ENCODE data around the gene DKC1.

Gene DKC1

GRCh38 chrX:154732421-154733065 lies 30.1 kb upstream of the DKC1 start:
- H2AFZ ChIP-seq (ENCODE audit: insufficient read depth, low read length, poor library complexity): no peak overlapping the region

GRCh38 chrX:154733066-154733425 lies 29.6 kb upstream of the DKC1 start:
- no peaks in the 10 kb centered on the region for H3K9me3 ChIP-seq (ENCODE audit: insufficient read depth, low read depth, low read length)
- no peaks in the 10 kb centered on the region for H3K79me1 ChIP-seq (ENCODE audit: low read length)
- H3K27ac ChIP-seq (ENCODE audit: low read depth, low read length): no peak overlapping the region
- DNase-seq: no peak
- no peak overlapping the region for H3K14ac ChIP-seq (ENCODE audit: low read length)
- H2BK5ac ChIP-seq (ENCODE audit: low read depth, low read length, poor library complexity): no peak overlapping the region
- no peaks in the 10 kb centered on the region for H3K36me3 ChIP-seq (ENCODE audit: control insufficient read depth in 1 of 2, insufficient read depth in 2 of 2, low read length in 2 of 2)
- H2AFZ ChIP-seq (ENCODE audit: insufficient read depth, low read length, poor library complexity): no peak overlapping the region
- no peak overlapping the region for H4K12ac ChIP-seq (ENCODE audit: low read depth, low read length)
- no peak overlapping the region for H4K91ac ChIP-seq (ENCODE audit: low read depth, low read length)
- H3K18ac ChIP-seq (ENCODE audit: low read length): no peak overlapping the region
- H3K4me1 ChIP-seq (ENCODE audit: control insufficient read depth in 1 of 2, insufficient read depth in 2 of 2, low read length in 2 of 2): peaks cover 0 to 4% of the 10 kb centered on the region in 2 experiments
- no peak overlapping the region for H3K4me2 ChIP-seq (ENCODE audit: low read length)
- WGBS (ENCODE audit: extremely low coverage, insufficient coverage, insufficient read length): no CpG with 5 or more reads among the region's 2 CpGs
- H2BK12ac ChIP-seq (ENCODE audit: low read length): no peak overlapping the region
- H3K27me3 ChIP-seq (ENCODE audit: insufficient read depth, low read length): no peaks in the 10 kb centered on the region
- no peak overlapping the region for H3K9ac ChIP-seq (ENCODE audit: low read length)
- no peak overlapping the region for H3K4me3 ChIP-seq (ENCODE audit: low read depth, low read length)
- H2AK5ac ChIP-seq (ENCODE audit: low read length): no peak overlapping the region
- H3K4ac ChIP-seq (ENCODE audit: low read depth, low read length): no peak overlapping the region
- no peaks in the 10 kb centered on the region for H3K79me2 ChIP-seq (ENCODE audit: control insufficient read depth, insufficient read depth, low read length, poor library complexity)
- H4K8ac ChIP-seq (ENCODE audit: low read depth, low read length): no peak overlapping the region
- no peak overlapping the region for H2BK120ac ChIP-seq (ENCODE audit: insufficient read depth, low read length, poor library complexity)
- H3K23ac ChIP-seq (ENCODE audit: low read length): no peak overlapping the region

More at GRCh38 chrX:154732421-154733065, 30.1 kb upstream of the DKC1 start:
- Histone ChIP-seq H4K12ac (ENCODE audit: low read depth, low read length) (no peak overlapping the region), H3K4me1 (ENCODE audit: control insufficient read depth in 1 of 2, insufficient read depth in 2 of 2, low read length in 2 of 2) (peaks cover 0 to 5% of the 10 kb centered on the region in 2 experiments), H2AK5ac (ENCODE audit: low read length) (no peak overlapping the region), H3K9ac (ENCODE audit: low read length) (no peak overlapping the region), H3K14ac (ENCODE audit: low read length) (no peak overlapping the region), H3K27ac (ENCODE audit: low read depth, low read length) (no peak overlapping the region), H3K4ac (ENCODE audit: low read depth, low read length) (no peak overlapping the region), H3K79me2 (ENCODE audit: control insufficient read depth, insufficient read depth, low read length, poor library complexity) (no peaks in the 10 kb centered on the region), H3K23ac (ENCODE audit: low read length) (no peak overlapping the region), H3K18ac (ENCODE audit: low read length) (no peak overlapping the region), H4K91ac (ENCODE audit: low read depth, low read length) (no peak overlapping the region), H3K9me3 (ENCODE audit: insufficient read depth, low read depth, low read length) (no peaks in the 10 kb centered on the region), H3K4me2 (ENCODE audit: low read length) (no peak overlapping the region), H3K27me3 (ENCODE audit: insufficient read depth, low read length) (no peaks in the 10 kb centered on the region), H4K8ac (ENCODE audit: low read depth, low read length) (no peak overlapping the region), H2BK12ac (ENCODE audit: low read length) (no peak overlapping the region), H3K36me3 (ENCODE audit: control insufficient read depth in 1 of 2, insufficient read depth in 2 of 2, low read length in 2 of 2) (no peaks in the 10 kb centered on the region), H2BK120ac (ENCODE audit: insufficient read depth, low read length, poor library complexity) (no peak overlapping the region), H3K4me3 (ENCODE audit: low read depth, low read length) (no peak overlapping the region), H2BK5ac (ENCODE audit: low read depth, low read length, poor library complexity) (no peak overlapping the region), H3K79me1 (ENCODE audit: low read length) (no peaks in the 10 kb centered on the region)
- WGBS (ENCODE audit: extremely low coverage, insufficient coverage, insufficient read length): no CpG with 5 or more reads among the region's 5 CpGs
- peak; percentile 43 to 60 for DNase-seq

GRCh38 chrX:154734061-154734781 lies 28.4 kb upstream of the DKC1 start:
- no peaks in the 10 kb centered on the region for H3K9me3 ChIP-seq (ENCODE audit: insufficient read depth, low read depth, low read length)
- H3K4me2 ChIP-seq (ENCODE audit: low read length): no peak overlapping the region
- DNase-seq: peak; percentile 40 to 55
- H3K14ac ChIP-seq (ENCODE audit: low read length): no peak overlapping the region
- no peak overlapping the region for H4K8ac ChIP-seq (ENCODE audit: low read depth, low read length)
- no peak overlapping the region for H2BK5ac ChIP-seq (ENCODE audit: low read depth, low read length, poor library complexity)
- H3K36me3 ChIP-seq (ENCODE audit: control insufficient read depth in 1 of 2, insufficient read depth in 2 of 2, low read length in 2 of 2): no peaks in the 10 kb centered on the region
- no peak overlapping the region for H3K18ac ChIP-seq (ENCODE audit: low read length)
- H3K9ac ChIP-seq (ENCODE audit: low read length): no peak overlapping the region
- H3K27me3 ChIP-seq (ENCODE audit: insufficient read depth, low read length): no peaks in the 10 kb centered on the region
- no peak overlapping the region for H4K12ac ChIP-seq (ENCODE audit: low read depth, low read length)
- H3K79me2 ChIP-seq (ENCODE audit: control insufficient read depth, insufficient read depth, low read length, poor library complexity): no peaks in the 10 kb centered on the region
- H3K79me1 ChIP-seq (ENCODE audit: low read length): no peaks in the 10 kb centered on the region
- no peak overlapping the region for H2BK120ac ChIP-seq (ENCODE audit: insufficient read depth, low read length, poor library complexity)
- H2BK12ac ChIP-seq (ENCODE audit: low read length): peak overlapping the region; percentile 8
- no peak overlapping the region for H3K4me3 ChIP-seq (ENCODE audit: low read depth, low read length)
- no peak overlapping the region for H2AK5ac ChIP-seq (ENCODE audit: low read length)
- H2AFZ ChIP-seq (ENCODE audit: insufficient read depth, low read length, poor library complexity): no peak overlapping the region
- no peak overlapping the region for H3K27ac ChIP-seq (ENCODE audit: low read depth, low read length)
- no CpG with 5 or more reads among the region's 8 CpGs for WGBS (ENCODE audit: extremely low coverage, insufficient coverage, insufficient read length)
- no peak overlapping the region for H3K23ac ChIP-seq (ENCODE audit: low read length)
- H4K91ac ChIP-seq (ENCODE audit: low read depth, low read length): peak overlapping the region; percentile 39
- no peak overlapping the region for H3K4ac ChIP-seq (ENCODE audit: low read depth, low read length)
- H3K4me1 ChIP-seq (ENCODE audit: control insufficient read depth in 1 of 2, insufficient read depth in 2 of 2, low read length in 2 of 2): peaks cover 0 to 3% of the 10 kb centered on the region in 2 experiments

GRCh38 chrX:154735695-154736393 lies 26.8 kb upstream of the DKC1 start:
- H2AK5ac ChIP-seq (ENCODE audit: low read length): no peak overlapping the region
- H2BK5ac ChIP-seq (ENCODE audit: low read depth, low read length, poor library complexity): no peak overlapping the region
- H3K9ac ChIP-seq (ENCODE audit: low read length): no peak overlapping the region

More at GRCh38 chrX:154735695-154736393, 26.8 kb upstream of the DKC1 start:
- Histone ChIP-seq H4K8ac (ENCODE audit: low read depth, low read length) (no peak overlapping the region), H3K18ac (ENCODE audit: low read length) (no peak overlapping the region), H3K9me3 (ENCODE audit: insufficient read depth, low read depth, low read length) (no peaks in the 10 kb centered on the region), H3K14ac (ENCODE audit: low read length) (no peak overlapping the region), H3K4ac (ENCODE audit: low read depth, low read length) (no peak overlapping the region), H3K4me2 (ENCODE audit: low read length) (no peak overlapping the region), H2BK12ac (ENCODE audit: low read length) (no peak overlapping the region), H3K23ac (ENCODE audit: low read length) (no peak overlapping the region), H3K4me3 (ENCODE audit: low read depth, low read length) (no peak overlapping the region), H4K12ac (ENCODE audit: low read depth, low read length) (no peak overlapping the region), H3K79me1 (ENCODE audit: low read length) (no peaks in the 10 kb centered on the region), H3K4me1 (ENCODE audit: control insufficient read depth in 1 of 2, insufficient read depth in 2 of 2, low read length in 2 of 2) (peaks cover 0 to 3% of the 10 kb centered on the region in 2 experiments), H4K91ac (ENCODE audit: low read depth, low read length) (no peak overlapping the region), H2AFZ (ENCODE audit: insufficient read depth, low read length, poor library complexity) (no peak overlapping the region), H2BK120ac (ENCODE audit: insufficient read depth, low read length, poor library complexity) (no peak overlapping the region), H3K27ac (ENCODE audit: low read depth, low read length) (no peak overlapping the region), H3K27me3 (ENCODE audit: insufficient read depth, low read length) (no peaks in the 10 kb centered on the region), H3K36me3 (ENCODE audit: control insufficient read depth in 1 of 2, insufficient read depth in 2 of 2, low read length in 2 of 2) (no peaks in the 10 kb centered on the region), H3K79me2 (ENCODE audit: control insufficient read depth, insufficient read depth, low read length, poor library complexity) (no peaks in the 10 kb centered on the region)
- peak; percentile 74 to 80 for DNase-seq
- no CpG with 5 or more reads among the region's 7 CpGs for WGBS (ENCODE audit: extremely low coverage, insufficient coverage, insufficient read length)
